Hippocampal formation (tissue), 2 donors: ENCODE results near the gene IQGAP2.

Source experiments
- DNase-seq, 2 donors: peaks; one replicate each; lab custom pipeline; 2025; lab: John Stamatoyannopoulos, UW

Gene IQGAP2

DNA sequence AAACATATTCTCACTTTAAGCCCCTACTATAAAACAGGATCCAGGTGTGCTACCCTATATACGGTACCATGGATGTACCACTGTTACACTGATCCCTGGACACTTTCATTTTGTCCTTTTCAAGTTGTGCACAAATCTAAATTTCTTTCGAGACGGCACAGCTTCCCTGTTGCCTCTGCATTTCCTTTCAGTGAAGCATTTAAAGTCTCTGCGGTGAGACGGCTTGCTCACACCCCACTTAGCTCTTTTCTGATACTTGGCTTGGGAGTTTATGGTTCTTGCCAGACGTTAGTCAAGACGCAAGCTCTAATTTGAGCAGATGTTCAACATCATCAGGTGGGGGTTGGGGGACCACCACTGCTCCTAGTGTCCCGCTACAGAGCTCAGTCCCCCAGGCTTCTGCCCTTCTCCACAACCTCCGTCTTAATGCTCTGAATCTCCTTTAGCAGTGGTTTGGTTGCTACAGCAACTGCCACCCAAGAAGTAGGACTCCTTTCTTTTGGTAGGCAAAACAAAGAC is 204.3 kb downstream of the IQGAP2 start:
- no peak for DNase-seq

DNA sequence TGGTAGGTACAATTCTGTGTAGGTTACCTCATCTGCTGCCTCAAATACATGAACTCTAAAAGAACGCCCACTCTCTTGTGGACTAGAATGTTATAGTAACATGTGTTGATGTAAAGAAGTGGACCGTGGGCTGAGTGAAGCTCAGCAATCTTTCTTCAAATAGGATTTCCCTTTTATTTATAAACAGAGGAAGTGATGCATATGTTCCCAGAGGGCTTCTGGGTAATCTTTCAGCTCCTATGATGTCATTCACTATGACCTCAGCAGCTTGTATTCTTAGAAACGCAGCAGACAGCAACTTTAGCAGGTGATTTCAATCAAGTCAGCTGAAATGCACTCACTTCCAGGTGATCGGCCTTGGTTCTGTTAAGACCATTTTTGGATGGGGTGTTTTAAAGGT is 205.7 kb downstream of the IQGAP2 start:
- DNase-seq = no peak

DNA sequence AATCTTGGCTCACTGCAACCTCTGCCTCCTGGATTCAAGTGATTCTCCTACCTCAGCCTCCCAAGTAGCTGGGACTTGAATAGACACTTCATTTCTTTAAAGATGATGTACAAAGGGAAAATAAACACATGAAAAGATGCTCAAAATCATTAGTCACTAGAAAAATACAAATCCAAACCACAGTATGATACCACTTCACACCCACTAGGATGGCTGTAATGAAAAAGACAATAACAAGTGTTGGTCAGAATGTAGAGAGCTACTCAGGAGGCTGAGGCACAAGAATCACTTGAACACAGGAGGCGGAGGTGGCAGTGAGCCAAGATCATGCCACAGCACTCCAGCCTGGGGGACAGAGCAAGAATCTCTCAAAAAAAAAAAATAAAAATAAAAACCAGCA is 207.1 kb downstream of the IQGAP2 start:
- no peak for DNase-seq

DNA sequence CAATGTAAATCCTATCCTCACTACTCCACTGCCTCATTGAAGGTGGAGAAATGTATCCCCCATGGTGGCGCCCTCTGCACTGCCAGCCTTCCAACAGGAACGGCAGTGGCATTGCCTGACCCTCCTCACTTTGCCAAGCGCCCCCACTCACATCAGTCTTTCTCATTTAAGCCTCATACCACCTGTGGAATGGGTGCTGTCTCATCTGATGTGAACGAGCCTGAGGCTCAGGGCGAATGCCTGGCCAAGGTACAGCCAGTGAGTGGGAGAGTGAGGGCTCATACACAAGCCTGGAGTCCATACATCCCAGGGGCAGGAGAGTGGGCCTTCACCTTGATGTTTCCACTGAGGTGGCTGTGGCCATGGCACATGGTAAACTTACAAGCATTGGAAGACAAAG is 209.9 kb downstream of the IQGAP2 start:
- no peak for DNase-seq

DNA sequence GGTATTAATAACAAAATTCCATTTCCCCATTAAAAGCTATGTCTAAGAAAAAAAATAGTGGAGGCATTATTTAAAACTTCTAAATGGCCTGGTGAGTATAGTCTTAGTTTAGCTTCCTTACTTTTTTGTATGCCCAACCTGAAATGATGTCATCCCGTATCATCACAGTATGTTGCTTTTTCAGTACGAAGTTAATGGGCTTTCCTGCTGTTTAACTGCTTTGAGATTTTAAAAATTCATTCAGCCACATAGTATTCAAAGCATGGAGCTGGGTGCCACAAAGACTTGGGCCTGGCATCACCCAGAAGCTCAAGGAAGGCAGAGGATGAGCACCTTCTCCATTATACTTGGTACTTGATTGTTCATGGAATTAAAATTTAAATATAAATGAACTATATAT is 212.7 kb downstream of the IQGAP2 start:
- no peak for DNase-seq

DNA sequence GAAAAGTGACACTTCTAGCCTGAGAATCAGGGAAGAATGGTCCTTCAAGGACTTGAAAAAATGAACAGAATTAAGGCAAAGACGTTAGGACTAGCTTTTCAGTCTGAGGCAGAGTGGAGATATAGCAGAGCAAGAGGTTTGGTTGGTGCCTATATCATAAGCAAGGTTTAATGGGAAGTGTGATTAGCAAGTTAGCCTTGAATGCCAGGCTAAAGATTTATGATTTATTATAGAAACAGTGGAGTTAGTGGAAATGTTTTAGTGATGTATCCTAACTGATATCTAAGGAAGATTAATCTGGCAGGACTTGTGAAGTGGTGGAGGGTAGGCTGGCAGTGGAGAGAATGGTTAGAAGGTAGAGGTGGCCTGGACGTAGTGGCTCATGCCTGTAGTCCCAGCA is 213.1 kb downstream of the IQGAP2 start:
- DNase-seq = no peak

DNA sequence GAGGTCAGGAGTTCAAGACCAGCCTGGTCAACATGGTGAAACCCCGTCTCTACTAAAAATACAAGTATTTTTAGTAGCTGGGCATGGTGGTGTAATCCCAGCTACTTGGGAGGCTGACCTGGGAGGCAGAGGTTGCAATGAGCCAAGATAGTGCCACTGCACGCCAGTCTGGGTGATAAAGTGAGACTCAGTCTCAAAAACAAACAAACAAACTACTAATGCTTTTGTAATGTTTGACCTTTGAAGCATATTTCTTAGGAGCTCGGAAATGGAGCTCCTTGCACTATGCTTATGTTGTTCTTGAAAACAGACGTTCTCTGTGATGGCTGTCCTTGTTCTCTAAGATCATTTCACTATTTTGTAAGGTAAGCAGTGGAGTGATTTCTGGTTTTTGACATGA is 214.1 kb downstream of the IQGAP2 start:
- no peak for DNase-seq

DNA sequence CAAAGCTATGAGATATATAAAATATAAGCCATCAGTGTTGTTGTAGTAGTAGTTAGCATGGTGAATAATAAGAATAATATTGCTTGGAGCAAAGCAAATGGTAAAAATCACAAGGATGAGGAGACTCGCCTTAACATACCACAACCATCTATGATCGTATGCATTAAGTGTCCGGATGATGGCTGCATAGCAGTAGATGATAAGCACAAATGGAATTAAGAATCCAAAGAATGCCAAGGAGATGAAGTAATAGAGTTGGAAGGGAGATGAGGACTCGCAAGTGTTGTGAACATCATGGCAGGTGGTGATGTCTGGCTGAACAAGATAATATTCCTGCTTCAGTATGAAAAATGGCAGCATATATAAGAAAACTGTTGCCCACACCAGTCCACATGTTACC is 214.6 kb downstream of the IQGAP2 start:
- no peak for DNase-seq

DNA sequence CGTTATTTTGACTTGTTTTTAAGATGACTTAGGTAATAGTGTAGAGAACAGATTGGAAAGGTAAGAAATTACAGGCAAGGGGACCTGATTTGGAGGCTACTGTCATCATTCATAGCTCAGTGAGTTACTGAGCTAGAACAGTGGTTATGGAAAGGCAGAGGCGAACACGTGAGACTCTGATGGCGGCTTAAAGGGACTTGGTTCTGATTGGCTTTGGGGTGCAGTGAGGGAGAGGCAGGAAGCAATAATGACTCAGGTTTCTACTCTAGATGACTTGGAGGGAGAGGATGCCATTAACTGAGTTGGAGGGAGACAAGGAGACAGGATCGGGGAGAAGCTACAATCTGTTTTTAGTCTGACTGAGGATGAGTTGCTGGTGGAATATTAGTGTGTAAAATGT is 217.1 kb downstream of the IQGAP2 start:
- DNase-seq = no peak

DNA sequence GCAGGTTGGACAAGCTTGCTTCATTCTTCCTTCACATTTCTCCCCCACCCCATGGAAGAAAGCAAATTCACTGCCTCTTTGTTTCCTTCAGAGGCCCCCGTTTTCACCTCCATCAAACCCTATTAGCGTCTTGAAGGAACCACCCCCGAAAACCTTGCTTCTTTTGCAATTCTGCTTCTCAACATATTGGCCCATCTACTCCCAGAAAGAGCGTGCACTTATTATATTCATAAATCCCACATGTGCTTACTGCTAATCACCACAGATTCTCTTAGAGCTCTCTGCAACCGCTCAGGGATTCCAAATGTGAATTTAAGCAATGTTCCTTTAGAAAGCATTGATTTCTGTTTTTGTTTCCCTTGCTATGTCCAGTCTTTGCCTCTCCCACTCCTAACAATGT is 219.0 kb downstream of the IQGAP2 start:
- no peak for DNase-seq

DNA sequence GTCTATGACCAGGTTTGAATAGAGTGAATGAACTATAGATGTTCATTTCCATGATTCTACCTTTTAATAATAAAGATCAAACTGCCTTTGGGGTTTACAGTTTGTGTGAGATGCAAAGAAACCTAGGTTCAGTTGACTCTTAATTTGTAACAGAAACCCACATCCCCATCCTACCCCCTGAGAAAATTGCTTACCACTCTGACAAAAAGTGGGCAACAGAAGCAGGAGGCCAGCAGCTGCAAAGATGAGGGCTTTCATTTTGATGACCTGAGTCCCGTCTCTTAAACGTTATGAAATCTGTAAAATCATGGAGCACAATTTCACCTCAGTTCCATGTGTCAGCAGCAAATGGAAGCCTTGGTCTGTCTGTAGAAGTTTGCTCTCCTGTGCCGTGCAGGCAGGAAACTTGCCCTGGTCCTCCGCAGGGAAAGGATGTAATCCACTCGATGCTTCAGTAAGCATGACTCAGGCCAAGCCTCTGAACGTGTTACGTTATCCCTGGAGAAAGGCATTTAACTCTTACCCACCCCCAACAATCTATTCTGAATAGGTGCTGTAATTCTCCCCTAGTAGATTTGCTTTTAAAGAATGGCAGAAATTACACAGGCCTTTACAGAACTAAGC is 220.0 kb downstream of the IQGAP2 start, which contains the start of gene F2RL2:
TSS of gene F2RL2 (minus strand) at position 431 of the 624 bp plus-strand sequence. CDS start at position 258, 173 bp downstream.
- no peak for DNase-seq

DNA sequence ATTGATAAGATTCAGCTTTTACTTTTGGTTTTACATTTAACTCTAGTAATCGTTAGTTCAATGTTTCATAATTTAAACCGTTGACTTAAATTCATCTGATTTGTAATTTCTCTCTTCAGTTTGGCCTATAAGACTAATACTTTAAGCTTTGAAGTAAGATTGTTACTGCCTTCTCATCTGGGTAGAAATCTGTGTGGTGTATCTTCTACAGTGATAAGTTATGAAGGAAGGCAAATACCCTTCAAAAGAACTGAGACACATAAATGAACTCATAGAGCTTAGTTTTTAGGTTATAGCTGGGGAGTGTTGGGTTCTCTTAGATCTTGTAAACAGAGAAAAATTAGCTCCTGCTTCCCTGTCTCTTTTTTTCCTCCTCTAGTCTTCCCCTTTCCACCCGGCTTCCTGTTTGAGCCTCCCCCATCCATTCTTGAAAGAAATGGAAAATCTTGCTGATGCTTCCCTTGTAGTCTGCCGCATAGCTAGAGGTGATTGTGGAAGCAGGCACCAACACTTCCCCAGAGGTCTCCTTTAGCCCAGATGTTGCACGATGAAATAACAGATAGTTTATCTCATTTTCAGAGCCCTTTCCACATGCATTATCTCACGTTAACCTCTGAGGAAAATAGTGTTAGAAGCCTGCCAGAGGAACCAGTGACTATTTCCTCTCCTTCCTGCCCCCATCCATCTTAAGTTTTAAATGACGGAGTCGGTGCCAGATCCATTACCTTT is 222.2 kb downstream of the IQGAP2 start:
- DNase-seq = no peak

DNA sequence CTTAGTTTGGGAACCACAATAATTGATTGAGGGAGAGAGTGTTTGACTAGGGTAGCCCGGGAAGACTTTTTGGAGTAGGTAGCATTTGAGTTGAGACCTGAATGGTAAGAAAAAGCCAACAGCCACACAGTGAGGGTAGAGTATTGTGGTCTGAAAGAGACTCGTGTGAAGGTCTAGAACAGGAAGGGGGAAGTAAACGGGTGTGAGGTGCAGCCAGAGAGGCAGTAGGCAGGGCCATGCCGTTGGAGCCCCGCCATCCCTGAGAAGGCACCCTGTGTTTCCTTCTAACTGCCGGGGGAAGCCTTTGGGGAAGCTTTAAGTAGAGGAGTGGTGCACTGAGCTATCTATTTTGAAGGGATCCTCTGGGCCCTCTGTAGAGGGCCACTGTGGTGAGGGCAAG is 223.7 kb downstream of the IQGAP2 start:
- DNase-seq = no peak

DNA sequence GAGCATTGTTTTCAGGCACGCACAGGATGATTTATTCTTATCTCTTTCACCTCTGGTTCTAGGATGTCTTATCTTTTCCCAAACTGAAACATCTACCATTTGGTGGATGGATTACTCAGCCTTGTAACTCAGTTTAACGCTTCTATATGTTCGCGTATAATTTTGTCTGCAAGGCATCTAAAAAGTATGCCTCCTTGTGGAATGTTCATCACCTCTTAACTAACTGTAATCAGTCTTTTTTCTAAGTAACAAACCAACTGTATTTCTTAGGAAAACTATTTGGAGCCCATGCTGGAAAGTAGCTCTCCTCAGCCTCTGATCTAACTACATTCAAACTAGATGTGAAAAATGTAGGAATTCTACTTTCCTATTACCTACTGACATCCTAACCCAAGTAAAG is 231.6 kb downstream of the IQGAP2 start:
- DNase-seq = no peak

DNA sequence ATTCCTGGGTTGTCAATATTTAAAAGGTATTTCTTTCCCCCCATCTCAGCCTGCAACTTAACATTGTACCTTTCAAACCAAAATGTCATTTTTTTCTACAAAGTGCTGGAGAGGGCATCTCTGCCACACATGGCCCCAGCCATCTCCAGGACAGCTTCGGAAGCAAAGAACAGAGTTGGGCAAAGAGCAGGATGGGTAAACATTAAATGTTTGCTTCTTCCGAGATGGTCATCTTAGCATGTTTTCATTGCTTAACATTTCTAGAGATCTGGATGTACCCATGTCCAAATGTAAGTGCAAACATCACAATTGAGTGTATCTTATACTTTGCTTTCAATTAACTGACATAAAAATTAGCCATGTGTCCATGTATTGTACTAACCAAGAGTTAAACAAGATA is 234.4 kb downstream of the IQGAP2 start:
- DNase-seq = no peak

DNA sequence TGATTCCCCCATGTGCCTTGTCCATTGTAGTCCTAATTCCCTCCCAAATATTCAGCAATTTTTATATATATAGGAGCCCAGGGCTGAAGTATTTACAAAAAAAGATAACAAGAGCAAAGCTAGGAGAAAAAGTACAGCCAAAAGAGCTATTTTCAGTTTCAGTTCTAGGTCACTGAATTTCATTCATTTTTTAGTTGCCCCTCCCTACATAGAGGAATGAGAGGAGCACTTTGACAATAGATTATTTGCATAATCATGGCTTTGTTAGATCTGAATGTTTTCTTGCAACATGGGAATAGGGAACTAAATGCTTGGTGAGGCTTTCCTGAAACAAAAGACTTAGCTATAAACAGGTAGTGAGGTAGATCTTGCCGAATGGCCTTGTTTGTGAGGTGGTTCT is 235.4 kb downstream of the IQGAP2 start:
- DNase-seq = no peak

DNA sequence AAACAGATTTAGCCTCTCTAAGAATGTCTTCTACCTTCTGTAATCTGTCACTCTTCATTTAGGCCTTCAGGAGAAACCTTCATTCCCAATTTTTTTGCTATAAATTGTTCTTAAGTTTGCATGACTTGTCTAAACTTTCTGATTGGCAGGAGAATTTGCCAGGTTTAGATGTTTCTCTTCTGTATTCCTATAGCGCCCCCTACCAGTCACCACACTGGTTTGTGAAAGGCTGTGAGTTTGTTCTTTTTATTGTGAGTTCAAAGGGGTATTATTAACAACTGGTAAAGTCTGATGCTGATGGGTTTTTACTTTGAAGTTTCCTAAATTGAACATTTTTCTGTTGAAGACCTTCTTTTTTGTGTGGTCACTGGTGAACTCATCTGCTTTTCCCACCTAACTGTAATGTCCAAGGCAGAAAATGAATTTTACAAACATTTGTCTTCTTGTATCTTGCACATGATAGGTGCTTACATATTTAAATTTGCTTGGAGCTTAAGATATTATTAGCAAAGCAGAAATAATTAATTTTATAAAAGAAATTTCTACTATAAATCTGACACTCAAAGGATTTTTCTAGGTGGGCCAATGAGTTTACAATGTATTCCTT is 238.5 kb downstream of the IQGAP2 start:
- DNase-seq = peak in 1 of 2 donors; percentile 2

DNA sequence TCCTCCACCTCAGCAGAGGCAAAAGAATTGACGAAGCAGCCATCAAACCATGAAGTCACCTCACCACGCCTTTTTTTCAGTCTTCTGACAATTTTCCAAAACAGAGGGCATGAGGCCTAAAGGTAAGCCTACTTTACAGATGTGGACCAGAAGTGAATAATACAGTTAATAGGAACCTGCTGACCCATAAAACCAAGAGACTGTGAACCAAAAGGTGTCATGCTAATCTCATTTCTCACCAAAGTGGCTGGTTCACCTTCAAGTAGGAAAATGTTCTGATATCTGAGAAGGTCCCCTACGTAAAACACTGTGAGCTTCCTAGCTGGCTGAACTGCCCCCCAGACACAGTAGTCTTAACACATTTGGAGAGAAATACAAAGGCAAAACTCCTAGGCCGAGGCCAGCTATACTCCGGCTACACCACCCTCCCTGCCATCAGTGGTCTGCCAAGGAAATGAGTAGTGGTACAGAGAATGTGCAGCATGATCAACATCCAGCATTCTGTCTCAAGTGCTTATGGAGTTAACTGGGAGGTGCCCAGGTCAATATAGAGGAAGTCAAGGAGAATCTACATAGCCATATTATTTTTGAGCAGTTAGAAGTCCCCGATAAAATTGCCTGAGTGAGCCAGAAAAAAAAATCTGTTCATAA is 239.4 kb downstream of the IQGAP2 start:
- no peak for DNase-seq

DNA sequence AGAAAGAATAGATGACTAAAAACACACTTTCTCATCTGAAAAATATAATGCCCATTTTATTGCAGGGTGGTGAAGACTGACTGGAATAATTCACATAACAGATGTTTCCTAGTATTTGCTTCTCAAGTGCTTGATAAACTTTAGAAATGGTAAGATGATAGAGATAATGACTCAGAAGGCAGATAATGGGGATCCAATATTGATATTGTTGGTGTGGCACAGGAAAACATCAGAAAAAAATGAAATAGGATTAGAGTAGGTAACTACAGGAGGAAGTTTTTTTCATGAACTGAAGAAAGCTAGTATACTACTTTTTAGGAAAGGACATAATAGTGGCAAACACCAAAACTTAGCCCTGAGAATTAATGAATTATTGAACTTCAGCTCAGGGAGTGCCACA is 240.3 kb downstream of the IQGAP2 start:
- no peak for DNase-seq

DNA sequence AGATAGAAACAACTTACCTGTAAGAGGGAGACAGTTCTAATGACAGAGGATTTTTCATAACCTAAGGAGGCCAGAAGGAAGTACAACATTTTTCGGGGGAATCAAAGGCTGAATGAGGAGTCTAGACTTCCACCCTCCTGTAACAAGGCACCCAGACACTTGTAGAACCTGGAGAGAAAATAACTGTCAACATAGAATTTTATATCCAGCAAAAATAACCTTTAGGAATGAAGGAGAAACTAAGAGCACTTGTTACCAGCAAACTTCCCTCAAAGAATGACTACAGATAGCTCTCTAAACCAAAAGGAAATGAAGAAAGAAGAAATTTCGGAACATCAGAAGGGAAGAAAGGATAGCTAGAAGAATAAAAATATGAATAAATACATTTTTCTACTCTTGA is 246.1 kb downstream of the IQGAP2 start:
- DNase-seq = no peak

DNA sequence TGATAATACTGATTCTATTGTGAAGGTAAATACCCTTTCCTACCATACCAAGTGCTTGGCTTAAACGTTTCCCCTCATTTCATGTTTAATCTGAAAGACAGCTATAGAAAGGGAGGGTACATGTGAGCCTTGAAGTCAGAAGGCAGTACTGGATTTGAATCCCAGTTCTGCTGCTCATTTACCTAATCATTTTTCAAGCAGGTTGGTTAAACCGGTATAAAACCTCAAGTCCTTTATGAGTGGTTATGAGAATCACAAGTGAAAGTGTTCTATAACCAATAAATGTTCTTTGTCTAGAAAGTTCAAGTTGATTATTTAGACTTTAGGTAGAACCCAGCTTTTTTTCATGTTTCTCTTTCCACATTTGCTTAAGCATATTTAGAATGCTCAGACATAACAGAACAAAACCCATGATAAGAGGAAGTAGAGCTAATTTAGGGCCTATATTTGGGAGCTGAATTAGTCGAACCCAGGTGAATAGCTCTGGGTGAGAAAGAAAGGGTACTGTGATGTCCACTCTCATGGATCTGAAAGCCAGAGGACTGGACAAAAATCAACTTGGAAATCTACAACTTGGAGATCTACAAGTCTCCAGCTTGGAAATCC is 249.8 kb downstream of the IQGAP2 start:
- no peak for DNase-seq

DNA sequence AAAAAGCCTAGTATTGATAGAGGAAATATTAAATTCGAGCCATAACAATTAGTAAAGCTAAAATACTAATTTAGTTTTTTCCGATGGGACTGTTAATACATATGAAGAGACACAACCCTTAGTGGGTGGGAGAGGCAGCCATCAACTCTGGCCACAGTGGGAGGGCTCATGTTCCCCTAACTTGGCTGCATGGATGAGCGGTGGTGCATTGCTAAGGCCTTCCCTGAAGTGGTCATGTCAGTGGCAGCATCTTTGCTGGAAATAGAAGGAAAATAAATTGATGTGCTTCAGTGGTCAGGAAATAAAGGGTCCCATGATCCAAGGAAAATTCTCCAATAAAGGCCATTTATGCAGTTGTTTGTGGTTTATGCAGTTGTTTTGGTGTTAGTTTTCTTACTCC is 254.0 kb downstream of the IQGAP2 start:
- no peak for DNase-seq
